Measurements from ENCODE around the gene SPEG. TPM values are rescaled to one million over a fixed set of nuclear protein-coding genes. Genes with fewer than 3 reads are reported as not detected.

SPEG gene
- total RNA-seq, 2 donors from 2014 or later = 2.2 to 2.8 TPM

- no peaks in the 10 kb centered on the region for H3K9me3 Mint-ChIP-seq
- H3K27ac Mint-ChIP-seq = peak within 1 kb of the TSS in 1 of 2 donors; percentile 69
- ATAC-seq (no peak), DNase-seq (ENCODE audit: low spot score in 2 of 2) (no peak)
- H3K36me3 Mint-ChIP-seq = no peaks in the 10 kb centered on the region
These were observed 79.6 kb downstream of the SPEG start, which contains the start of gene ASIC4 for GRCh38 chr2:219514196-219514761. ASIC4 (plus strand) TSS chr2:219514482; CDS start chr2:219514725, 243 bp downstream.

DNA sequence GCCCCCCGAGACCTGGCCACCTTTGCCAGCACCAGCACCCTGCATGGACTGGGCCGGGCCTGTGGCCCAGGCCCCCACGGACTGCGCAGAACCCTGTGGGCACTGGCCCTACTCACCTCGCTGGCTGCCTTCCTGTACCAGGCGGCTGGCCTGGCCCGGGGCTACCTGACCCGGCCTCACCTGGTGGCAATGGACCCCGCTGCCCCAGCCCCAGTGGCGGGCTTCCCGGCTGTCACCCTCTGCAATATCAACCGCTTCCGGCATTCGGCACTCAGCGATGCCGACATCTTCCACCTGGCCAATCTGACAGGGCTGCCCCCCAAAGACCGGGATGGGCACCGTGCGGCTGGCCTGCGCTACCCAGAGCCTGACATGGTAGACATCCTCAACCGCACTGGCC, 80.2 kb downstream of the SPEG start:
- Mint-ChIP-seq H3K36me3 (no peaks in the 10 kb centered on the region), H3K9me3 (no peaks in the 10 kb centered on the region), H3K27ac (no peak overlapping the region)
- ATAC-seq (no peak), DNase-seq (ENCODE audit: low spot score in 2 of 2) (no peak)

- H3K36me3 Mint-ChIP-seq = no peaks in the 10 kb centered on the region
- H3K9me3 Mint-ChIP-seq = no peaks in the 10 kb centered on the region
- DNase-seq (ENCODE audit: low spot score in 2 of 2) = no peak
- no peak overlapping the region for H3K27ac Mint-ChIP-seq
- ATAC-seq = no peak
These were observed 81.4 kb downstream of the SPEG start for GRCh38 chr2:219515874-219516629.

- Mint-ChIP-seq H3K9me3 (no peaks in the 10 kb centered on the region), H3K36me3 (no peaks in the 10 kb centered on the region), H3K27ac (no peak overlapping the region)
- ATAC-seq (no peak), DNase-seq (ENCODE audit: low spot score in 2 of 2) (no peak)
These were observed 82.2 kb downstream of the SPEG start for GRCh38 chr2:219516888-219517287.

DNA sequence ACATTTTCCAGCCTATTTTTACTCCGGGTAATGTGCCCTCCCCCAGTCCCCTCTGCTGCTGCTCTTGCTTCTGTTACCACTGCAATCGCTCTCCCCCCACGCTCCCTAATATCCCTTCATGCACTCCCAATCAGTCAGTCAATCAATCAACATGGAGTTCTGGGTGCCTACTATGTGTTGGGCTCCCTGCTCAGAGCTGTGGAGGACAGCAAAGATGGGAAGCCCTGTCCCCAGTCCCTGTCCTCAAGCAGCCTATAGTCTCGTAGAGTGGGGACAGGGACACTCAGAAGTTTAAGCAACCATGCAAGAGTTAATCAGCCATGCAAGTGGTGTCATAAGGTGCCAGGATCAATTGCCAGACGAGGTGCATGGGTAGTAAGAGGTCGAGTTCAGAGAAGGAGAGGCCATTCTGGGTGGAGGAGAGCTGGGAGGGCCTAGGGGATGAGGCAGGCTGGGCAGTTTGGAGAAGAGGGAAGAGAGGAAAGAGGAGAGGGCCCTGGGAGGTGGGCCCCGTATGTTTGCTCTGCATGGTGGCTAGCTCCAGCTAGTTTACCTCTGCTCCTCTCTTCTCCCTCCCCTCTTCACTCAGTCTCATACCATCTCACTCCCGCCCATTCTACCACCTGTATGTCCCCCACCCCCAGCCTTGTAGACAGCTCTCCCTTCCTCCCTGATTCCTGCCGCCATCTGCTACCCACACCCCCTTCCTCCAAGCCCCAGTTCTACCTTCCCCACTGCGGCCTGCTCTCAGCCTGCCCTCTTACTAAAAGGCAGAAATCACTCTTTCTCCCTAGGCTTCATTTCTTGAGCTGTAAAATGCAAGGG, 83.5 kb downstream of the SPEG start:
- DNase-seq (ENCODE audit: low spot score in 2 of 2) = no peak
- Mint-ChIP-seq H3K9me3 (no peaks in the 10 kb centered on the region), H3K27ac (no peak overlapping the region)

DNA sequence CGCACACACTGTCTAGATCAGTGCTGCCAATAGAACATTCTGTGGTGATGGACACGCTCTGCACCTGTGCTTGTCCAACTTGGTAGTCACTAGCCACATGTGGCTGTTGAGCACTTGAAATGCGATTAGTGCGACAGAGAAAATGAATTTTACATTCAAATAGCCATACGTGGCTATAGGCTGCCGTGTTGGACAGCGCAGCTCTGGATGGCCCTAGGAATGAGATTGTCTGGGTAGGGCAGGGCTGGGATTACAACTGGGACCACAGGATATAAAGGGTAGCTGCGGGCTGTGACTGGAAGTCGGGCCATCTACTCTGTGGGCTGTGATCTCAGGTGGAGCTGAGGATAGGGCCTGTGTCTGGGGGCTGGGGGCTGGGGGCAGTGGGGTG, 84.9 kb downstream of the SPEG start:
- Mint-ChIP-seq H3K36me3 (no peaks in the 10 kb centered on the region), H3K27ac (no peak overlapping the region), H3K9me3 (no peaks in the 10 kb centered on the region)
- ATAC-seq (no peak), DNase-seq (ENCODE audit: low spot score in 2 of 2) (no peak)

More for the DNA sequence above, 83.5 kb downstream of the SPEG start:
- ATAC-seq = no peak
- no peaks in the 10 kb centered on the region for H3K36me3 Mint-ChIP-seq

DNA sequence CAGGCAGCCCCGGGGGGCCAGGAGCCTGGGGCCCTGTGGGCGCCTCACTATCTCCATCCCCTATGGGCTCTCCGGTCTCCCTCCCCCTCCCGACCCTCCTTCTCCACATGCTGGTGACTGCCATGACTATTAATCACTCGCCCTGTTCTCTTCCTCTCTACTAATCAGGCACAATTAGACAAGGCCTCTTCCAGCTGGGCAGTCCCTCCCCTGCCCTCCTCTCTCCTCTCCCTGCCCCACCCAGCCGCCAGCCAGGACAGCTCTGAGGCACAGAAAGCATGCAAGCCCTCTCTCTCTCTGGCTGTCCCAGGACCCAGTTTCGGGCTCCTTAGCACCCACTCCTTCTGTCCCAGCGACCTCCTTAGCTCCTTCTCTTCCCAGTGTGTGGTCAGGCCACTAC, 85.4 kb downstream of the SPEG start:
- Mint-ChIP-seq H3K36me3 (no peaks in the 10 kb centered on the region), H3K27ac (no peak overlapping the region), H3K9me3 (no peaks in the 10 kb centered on the region)
- DNase-seq (ENCODE audit: low spot score in 2 of 2) (no peak), ATAC-seq (no peak)

DNA sequence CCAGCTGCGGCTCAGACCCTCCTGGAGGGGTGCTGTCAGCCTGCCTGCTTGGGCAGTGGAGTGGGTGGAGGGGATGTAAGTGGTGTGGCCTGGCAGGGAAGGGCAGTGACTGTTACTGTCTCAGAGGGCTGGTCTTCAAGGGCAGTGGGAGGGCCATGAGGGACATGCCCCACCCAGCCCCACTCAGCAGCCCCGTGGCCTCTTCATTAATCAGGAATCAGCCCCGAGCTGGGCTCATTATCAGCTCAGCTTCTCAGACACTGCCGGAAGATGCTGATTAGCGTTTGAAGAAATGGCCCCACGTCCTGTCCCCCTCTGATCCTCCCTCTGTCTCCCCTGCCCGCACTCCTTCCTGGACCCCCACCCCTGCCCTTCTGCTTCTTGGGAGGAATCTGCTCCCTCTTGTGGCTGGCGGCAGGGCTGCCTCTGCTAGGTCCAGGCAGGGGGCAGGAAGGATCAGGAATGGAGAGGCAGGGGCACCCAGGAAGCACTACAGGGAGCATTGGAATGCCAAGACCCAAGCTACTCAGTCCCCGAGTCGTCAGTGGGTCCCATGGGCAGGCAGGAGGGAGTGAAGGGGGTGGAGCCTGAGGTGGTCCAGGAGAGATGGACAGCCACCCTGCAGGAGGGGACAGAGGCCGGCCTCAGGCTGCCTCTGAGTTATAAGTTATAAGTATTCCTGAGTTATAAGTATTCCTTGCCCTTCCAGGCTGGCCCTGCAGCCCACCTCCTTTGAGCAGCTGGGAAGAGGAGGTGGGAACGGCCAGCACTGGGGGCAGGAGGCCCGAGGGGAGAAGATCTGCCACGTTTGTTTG, 86.6 kb downstream of the SPEG start:
- no peaks in the 10 kb centered on the region for H3K36me3 Mint-ChIP-seq
- no peaks in the 10 kb centered on the region for H3K9me3 Mint-ChIP-seq
- no peak for DNase-seq (ENCODE audit: low spot score in 2 of 2)
- H3K27ac Mint-ChIP-seq = peak overlapping the region in 1 of 2 donors; percentile 9
- ATAC-seq = peak; percentile 18 to 41

DNA sequence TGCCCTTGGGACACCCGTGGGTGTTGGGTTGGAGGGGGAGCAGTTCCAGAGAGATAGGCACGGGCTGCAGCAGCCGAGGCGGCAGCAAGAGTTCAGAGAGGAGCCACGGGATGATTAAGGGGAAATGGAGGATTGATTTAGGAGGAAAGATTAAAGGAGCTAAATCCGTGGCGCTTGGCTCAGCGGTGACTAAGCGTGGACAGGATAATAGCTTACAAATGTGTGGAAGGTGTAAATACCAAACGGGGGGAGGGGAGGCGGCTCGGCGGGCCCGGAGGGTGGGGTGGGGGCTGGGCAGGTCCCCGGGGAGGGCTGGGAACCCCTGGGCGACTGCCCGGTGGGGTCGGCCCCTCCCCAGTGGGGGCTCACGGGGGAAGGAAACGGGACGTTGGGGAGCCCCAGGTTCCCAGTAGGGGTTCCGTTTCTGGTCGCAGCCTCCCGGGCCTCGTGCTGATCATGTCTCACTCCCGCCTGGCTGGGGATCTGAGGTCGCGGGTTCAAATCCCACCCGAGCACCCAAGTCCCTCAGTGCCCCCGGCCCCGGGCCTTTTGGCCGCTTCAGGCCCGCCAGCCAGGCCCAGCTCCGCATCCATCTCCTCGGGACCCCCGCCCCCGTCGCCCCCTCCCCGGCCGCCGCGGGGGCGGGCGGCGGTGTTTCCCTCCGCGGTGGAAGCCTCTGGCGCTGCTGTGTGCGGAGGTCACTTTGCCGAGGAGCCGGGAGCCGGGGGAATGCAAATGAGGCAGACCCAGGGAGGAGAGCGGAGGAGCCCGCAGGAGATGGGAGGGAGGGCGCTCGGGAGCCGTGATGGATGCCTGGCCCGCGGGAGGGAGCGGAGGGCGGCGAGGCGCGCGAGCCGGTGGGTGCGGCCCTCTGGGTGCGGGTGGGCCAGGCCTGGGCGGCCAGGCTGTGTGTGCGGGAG, 87.7 kb downstream of the SPEG start:
- Mint-ChIP-seq H3K36me3 (no peaks in the 10 kb centered on the region), H3K27ac (no peak overlapping the region), H3K9me3 (no peaks in the 10 kb centered on the region)
- DNase-seq (ENCODE audit: low spot score in 2 of 2) = no peak
- ATAC-seq = no peak

- Mint-ChIP-seq H3K9me3 (no peaks in the 10 kb centered on the region), H3K36me3 (no peaks in the 10 kb centered on the region), H3K27ac (no peak overlapping the region)
- ATAC-seq (no peak), DNase-seq (ENCODE audit: low spot score in 2 of 2) (no peak)
These were observed 88.5 kb downstream of the SPEG start for GRCh38 chr2:219523031-219523671.

DNA sequence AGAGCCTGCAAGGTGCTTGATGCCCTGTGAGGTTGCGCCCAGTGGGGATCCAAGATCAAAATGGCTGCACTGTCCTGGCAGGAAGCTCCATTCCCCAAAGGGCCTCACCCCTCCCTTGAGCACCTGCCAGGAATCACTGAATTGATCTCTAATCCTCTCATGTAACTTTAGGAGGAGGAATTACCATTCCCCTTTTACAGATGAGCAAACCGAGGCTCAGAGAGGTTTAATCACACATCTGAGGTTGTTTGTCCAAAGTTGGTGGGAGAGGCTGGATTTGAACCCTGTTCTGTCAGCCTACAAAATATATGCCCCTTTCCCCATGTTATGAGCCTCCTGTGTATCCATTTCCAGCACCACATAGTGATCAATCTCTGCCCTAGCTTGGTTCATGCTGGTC, 90.2 kb downstream of the SPEG start:
- no peaks in the 10 kb centered on the region for H3K36me3 Mint-ChIP-seq

DNA sequence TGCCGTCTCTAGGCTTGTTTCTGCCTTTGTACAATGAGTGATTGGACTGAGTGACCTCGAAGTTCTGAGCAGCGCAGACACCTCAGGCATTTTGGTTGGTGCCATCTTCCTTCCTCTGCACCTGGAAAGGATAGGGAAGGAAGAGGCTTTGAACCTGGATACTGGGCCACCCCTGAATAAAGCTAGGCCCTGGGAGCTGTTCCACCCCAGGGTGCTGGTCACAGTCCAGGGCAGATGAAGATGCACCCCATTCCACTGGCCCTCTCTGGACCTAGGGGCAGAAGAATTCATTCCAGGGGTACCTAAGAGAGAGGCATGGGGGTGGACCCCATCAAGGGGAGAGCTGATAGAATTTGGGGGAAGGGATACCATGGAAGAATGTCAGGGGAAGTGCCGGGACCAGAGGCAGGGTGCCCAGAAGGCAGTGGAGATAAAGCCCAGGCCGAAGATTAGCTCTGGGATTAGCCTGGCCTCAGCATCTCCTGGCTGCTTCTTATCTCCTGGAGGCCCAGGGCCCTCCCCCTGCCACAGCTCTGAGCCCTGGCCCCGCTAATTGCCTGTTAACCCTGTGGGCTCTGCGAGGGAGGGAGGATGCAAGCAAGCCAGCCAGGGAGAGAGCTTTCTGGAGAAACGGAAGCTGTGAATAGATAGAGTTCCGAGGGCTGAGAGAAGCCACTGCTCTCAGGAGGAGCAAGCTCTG, 91.0 kb downstream of the SPEG start:
- Mint-ChIP-seq H3K9me3 (no peaks in the 10 kb centered on the region), H3K27ac (no peak overlapping the region), H3K36me3 (no peaks in the 10 kb centered on the region)
- ATAC-seq (no peak), DNase-seq (ENCODE audit: low spot score in 2 of 2) (no peak)

More for the DNA sequence above, 90.2 kb downstream of the SPEG start:
- no peak overlapping the region for H3K27ac Mint-ChIP-seq
- ATAC-seq (no peak), DNase-seq (ENCODE audit: low spot score in 2 of 2) (no peak)
- H3K9me3 Mint-ChIP-seq = no peaks in the 10 kb centered on the region

GRCh38 chr2:219526320-219527075, 91.9 kb downstream of the SPEG start:
- Mint-ChIP-seq H3K27ac (no peak overlapping the region), H3K36me3 (no peaks in the 10 kb centered on the region), H3K9me3 (no peaks in the 10 kb centered on the region)
- ATAC-seq (no peak), DNase-seq (ENCODE audit: low spot score in 2 of 2) (no peak)

DNA sequence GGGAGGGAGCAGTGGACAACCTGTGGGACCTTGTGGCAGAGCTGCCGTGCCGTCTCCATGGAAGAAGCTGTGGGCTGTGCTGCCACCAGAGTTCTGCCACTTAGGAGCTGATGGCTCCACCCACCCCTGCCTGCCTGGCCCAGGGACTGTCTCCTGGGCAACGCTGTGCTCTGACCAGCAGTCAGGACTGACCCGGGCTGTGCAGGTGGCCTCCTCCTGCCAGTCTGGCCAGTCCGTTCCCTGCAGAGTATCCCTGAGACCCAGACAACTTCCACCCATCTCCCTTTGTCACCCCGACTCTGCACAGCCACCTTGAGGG, 92.4 kb downstream of the SPEG start:
- ATAC-seq (no peak), DNase-seq (ENCODE audit: low spot score in 2 of 2) (no peak)
- H3K36me3 Mint-ChIP-seq = no peaks in the 10 kb centered on the region
- H3K9me3 Mint-ChIP-seq = no peaks in the 10 kb centered on the region
- no peak overlapping the region for H3K27ac Mint-ChIP-seq
